KMS-11 (cell line): ENCODE data around the gene TNFRSF14.

Source experiments
- H2AFZ ChIP-seq: fragments of 200-600 bp; sonication (generic); 2 replicates; pipeline ENCODE4 v1.6.1; 2016; ENCODE audit warnings: antibody characterized with exemption, mixed run types, low read depth
- H3K27ac ChIP-seq: fragments of 200-600 bp; sonication (generic); 2 replicates; pipeline ENCODE4 v1.6.1; 2016; ENCODE audit warnings: mild to moderate bottlenecking, mixed run types
- H3K27me3 ChIP-seq: fragments of 200-600 bp; sonication (generic); 2 replicates; pipeline ENCODE4 v1.6.1; 2017; ENCODE audit warnings: mild to moderate bottlenecking, low read depth, mixed run types, moderate library complexity; ENCODE audit not compliant: insufficient read depth
- H3K36me3 ChIP-seq: fragments of 200-600 bp; sonication (generic); 2 replicates; pipeline ENCODE4 v1.6.1; 2017; ENCODE audit warnings: mild to moderate bottlenecking, mixed run types; ENCODE audit not compliant: insufficient read depth
- H3K4me1 ChIP-seq: fragments of 200-600 bp; sonication (generic); 2 replicates; pipeline ENCODE4 v1.6.1; 2016; ENCODE audit warnings: mild to moderate bottlenecking, low read depth, mixed run types; ENCODE audit not compliant: poor library complexity, severe bottlenecking
- H3K4me2 ChIP-seq: fragments of 200-600 bp; sonication (generic); 2 replicates; pipeline ENCODE4 v1.7.0; 2016; ENCODE audit warnings: mild to moderate bottlenecking, mixed run types
- H3K4me3 ChIP-seq: fragments of 200-600 bp; sonication (generic); IDR thresholded peaks from 2 replicates; pipeline ENCODE4 v1.6.1; 2017; ENCODE audit warnings: low read depth, low read length, mixed read lengths; ENCODE audit not compliant: insufficient read depth
- H3K79me2 ChIP-seq: fragments of 200-600 bp; sonication (generic); 2 replicates; pipeline ENCODE4 v1.6.1; 2016; ENCODE audit warnings: low read depth, mixed run types; ENCODE audit not compliant: insufficient read depth
- H3K9ac ChIP-seq: fragments of 200-600 bp; sonication (generic); 2 replicates; pipeline ENCODE4 v1.6.1; 2016; ENCODE audit warnings: mild to moderate bottlenecking, mixed run types
- H4K20me1 ChIP-seq: fragments of 200-600 bp; sonication (generic); 2 replicates; pipeline ENCODE4 v1.6.1; 2016; ENCODE audit warnings: mild to moderate bottlenecking, mixed run types; ENCODE audit not compliant: insufficient read depth
- CTCF ChIP-seq: fragments of 200-600 bp; sonication (generic); conservative IDR thresholded peaks from 2 replicates; pipeline ENCODE4 v1.6.1; 2017; ENCODE audit warnings: low read depth, mild to moderate bottlenecking, antibody characterized with exemption, low read length, moderate library complexity, mixed read lengths

Gene TNFRSF14

DNA sequence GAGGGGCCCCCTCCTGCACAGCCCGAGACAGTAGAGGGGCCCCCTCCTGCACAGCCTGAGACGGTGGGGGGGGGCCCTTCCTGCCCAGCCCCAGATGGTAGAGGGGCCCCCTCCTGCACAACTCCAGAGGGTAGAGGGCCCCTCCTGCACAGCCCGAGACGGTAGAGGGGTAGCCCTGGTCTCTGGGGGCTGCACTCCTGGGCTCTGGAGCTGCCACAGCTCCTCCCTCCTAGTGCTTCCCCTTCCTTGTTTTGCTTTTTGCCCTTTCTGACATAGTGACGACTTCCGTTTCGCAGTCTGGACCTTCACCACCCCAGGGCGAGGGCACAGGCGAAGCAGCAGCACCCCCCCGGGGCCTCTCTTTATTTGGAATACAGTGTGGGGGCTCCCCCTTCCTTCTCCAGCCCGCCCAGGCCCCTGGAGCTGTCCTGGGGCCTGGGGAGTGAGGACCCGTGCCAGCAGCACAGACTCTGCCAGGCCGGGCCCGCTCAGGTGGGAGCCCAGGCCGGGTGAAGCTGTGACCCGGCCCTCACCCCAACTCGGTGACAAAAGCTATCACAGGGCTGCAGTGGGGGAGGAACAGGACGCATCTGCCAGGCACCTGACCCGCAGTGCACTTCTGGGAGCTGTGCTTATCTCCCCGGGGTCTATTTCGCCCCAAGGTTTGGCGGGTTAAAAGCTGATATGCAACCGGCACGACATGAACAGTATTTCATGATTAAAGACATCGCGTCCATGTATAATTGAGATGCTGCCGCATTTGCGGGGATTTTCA lies 29.3 kb downstream of the TNFRSF14 start:
- TF ChIP-seq CTCF = no peak
- Histone ChIP-seq H4K20me1 (no peaks in the 10 kb centered on the region), H3K27me3 (peaks cover 46% of the 10 kb centered on the region), H3K4me2 (peak overlapping the region; percentile 99), H3K4me3 (peak overlapping the region; percentile 86), H3K79me2 (no peaks in the 10 kb centered on the region), H3K36me3 (no peaks in the 10 kb centered on the region), H3K9ac (peak overlapping the region; percentile 72), H3K4me1 (peaks cover 9% of the 10 kb centered on the region), H3K27ac (peak overlapping the region; percentile 54), H2AFZ (peak overlapping the region; percentile 76)

- no peaks in the 10 kb centered on the region for H3K79me2 ChIP-seq
- H3K36me3 ChIP-seq = no peaks in the 10 kb centered on the region
- TF ChIP-seq CTCF = no peak
- H3K4me1 ChIP-seq = peaks cover 9% of the 10 kb centered on the region
- H3K4me3 ChIP-seq = peak within 1 kb of the TSS; percentile 86
- H3K27me3 ChIP-seq = peaks cover 39% of the 10 kb centered on the region
- H2AFZ ChIP-seq = peak within 1 kb of the TSS; percentile 76
- H3K27ac ChIP-seq = peak within 1 kb of the TSS; percentile 54
- no peaks in the 10 kb centered on the region for H4K20me1 ChIP-seq
- H3K9ac ChIP-seq = peak within 1 kb of the TSS; percentile 72
- H3K4me2 ChIP-seq = peak within 1 kb of the TSS; percentile 99
These were observed 30.2 kb downstream of the TNFRSF14 start, which contains the start of gene PRXL2B for GRCh38 chr1:2586154-2587070. Gene PRXL2B (plus strand): TSS chr1:2586777. CDS start chr1:2586886, 109 bp downstream.

DNA sequence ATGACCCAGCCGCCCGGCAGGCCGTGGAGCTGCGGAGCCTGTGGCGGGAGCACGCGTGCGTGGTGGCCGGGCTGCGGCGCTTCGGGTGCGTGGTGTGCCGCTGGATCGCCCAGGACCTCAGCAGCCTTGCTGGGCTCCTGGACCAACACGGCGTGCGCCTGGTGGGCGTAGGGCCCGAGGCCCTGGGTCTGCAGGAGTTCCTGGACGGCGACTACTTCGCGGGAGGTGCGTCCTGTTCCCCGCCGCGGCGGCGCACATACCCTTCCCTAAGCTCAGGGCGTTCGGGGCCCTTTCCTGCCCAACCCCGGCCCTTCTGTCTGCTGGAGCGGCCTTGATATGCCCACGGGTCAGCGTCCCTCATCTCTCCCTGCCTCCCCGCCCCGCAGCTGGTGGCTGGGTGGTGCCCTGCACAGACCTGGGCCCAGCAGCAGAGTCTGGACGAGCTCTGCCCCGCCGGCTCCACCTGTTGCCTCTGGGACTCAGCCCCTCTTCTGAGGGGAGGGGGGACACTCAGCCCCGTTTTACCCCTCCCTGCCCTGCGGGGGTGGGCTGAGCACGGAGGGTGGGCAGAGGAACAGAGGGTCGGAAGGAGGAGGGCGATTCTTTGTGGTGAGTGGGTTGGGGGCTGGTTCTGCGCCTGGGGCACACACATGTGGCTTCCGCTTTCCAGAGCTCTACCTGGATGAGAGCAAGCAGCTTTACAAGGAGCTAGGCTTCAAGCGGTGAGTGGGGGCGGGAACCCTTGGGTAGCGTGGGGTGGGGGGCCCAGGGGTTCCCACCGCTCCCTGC lies 31.1 kb downstream of the TNFRSF14 start:
- Histone ChIP-seq H2AFZ (peak overlapping the region; percentile 76), H3K27ac (no peak overlapping the region), H3K9ac (no peak overlapping the region), H4K20me1 (no peaks in the 10 kb centered on the region), H3K4me2 (peak overlapping the region; percentile 36; the same call in 1 of the 2 replicates), H3K27me3 (peaks cover 30% of the 10 kb centered on the region), H3K79me2 (no peaks in the 10 kb centered on the region), H3K36me3 (no peaks in the 10 kb centered on the region), H3K4me1 (peaks cover 9% of the 10 kb centered on the region), H3K4me3 (no peak overlapping the region)
- TF ChIP-seq CTCF = no peak
